GM12875 (cell line): ENCODE results near the gene ANKFN1.

ENCODE experiments used
- H3K4me3 ChIP-seq: one replicate; pipeline ENCODE4 v1.5.1; 2011; ENCODE audit warnings: low read depth, low read length, control low read depth
- CTCF ChIP-seq: IDR thresholded peaks from 2 replicates; pipeline ENCODE4 v1.5.1; 2011; ENCODE audit warnings: low read depth, mild to moderate bottlenecking, control low read depth, inconsistent platforms, low read length, moderate library complexity, borderline replicate concordance; ENCODE audit not compliant: insufficient read depth

The ANKFN1 gene

GRCh38 chr17:56521414-56522141 lies 368.3 kb downstream of the ANKFN1 start:
- no peak for TF ChIP-seq CTCF
- H3K4me3 ChIP-seq = no peak overlapping the region

DNA sequence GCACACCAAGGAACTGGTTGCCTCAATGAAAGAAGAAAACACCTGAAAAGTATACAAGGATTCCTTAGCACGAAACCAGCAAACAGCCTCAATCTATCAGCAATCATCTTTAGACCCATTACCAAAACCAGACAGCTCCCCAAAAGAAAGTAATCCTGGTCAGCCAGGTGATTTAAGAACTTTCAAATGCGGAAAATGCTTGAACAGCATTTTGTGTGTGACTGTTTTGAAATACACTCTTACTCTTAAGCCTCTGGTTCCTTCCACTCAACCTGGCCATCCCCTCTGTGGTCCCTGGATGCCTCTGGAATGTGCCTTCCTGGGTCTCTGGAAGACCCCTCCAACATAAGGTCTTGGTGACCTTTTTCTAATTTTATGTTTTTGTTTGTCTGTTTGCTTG lies 369.8 kb downstream of the ANKFN1 start:
- H3K4me3 ChIP-seq = no peak overlapping the region
- no peak for TF ChIP-seq CTCF

DNA sequence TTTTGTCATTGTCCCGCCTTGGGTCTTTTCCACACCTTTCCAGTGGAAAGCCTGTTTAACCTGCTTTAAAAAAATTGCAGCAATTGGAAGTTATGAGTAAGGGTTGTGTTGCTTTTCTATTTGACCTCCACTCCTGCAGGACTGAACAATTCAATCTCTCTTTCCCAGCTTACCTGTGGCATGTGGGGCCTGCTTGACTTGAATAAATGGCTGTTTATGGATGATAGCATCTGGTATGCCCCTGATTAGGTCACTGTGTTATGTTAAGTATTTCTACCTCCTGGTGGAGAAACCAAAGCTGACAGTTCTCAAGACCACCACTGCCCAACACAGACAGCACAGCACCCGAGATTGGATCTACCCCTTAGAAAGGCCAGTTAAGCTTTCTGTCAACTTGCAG lies 375.4 kb downstream of the ANKFN1 start:
- H3K4me3 ChIP-seq = no peak overlapping the region
- TF ChIP-seq CTCF = no peak

DNA sequence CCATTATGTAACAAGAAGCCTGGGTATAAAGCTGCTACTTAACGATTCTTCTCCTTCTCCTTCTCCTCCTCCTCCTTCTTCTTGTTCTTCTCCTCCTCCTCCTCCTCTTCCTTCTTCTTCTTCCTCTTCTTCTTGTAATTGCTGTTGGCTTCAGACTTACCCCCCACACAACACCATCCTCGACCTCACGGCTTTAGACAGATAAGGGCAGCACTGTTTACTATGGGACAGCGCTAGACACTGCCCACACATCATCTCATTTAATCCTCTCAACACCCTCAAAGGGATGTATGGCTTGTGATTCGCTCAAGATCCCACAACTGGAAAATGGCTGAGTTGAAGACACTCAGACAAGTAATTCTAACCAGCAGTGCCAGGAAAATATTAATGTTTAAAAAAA lies 379.7 kb downstream of the ANKFN1 start:
- TF ChIP-seq CTCF = no peak
- no peak overlapping the region for H3K4me3 ChIP-seq

DNA sequence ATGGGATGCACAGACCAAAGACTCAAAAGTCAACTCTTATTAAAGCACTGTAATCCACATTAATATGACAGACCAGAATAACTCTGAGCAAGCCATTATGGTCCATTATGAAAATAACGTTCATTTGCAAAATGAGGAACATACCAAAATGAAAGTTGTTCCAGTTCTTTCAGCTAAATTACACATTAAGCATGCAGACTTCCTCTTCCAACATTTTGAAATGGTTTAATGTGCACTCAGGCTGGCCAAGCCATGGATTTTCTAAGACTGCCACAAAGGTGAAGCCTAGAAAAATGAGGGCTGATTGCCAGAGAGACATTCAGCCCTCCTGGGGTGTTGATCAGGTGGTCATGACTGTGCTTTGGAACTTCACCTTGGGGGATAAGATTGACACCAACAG lies 383.5 kb downstream of the ANKFN1 start:
- TF ChIP-seq CTCF = no peak
- no peak overlapping the region for H3K4me3 ChIP-seq

DNA sequence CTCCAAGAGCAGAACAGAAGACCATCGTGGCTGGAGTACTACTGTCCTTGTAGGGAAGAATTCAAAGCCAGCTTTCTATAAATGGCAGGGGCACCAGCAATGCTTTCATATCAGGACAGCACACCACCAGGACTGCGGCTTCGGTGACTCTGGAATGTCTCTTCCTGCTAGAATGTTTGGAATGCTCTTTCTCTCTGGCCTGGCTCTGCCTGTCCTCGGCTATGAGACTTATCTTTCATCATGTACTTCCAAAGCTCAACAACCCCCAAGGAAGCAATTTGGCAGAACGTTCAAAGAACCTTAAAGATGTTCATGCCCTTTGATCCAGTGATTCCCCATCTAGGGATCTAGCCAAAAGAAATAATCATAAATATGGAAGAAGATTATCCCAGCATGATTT lies 387.6 kb downstream of the ANKFN1 start:
- no peak for TF ChIP-seq CTCF
- no peak overlapping the region for H3K4me3 ChIP-seq

- no peak overlapping the region for H3K4me3 ChIP-seq
- no peak for TF ChIP-seq CTCF
Observed at GRCh38 chr17:56543280-56543679, 390.0 kb downstream of the ANKFN1 start.
